DMS114 treated with DMSO at 0.1 percent for 48 hours (cell line): ENCODE data around the gene GMDS.

Experiments
- DNase-seq: peaks from one replicate; lab custom pipeline; 2025; ENCODE audit not compliant: unreplicated experiment; lab: John Stamatoyannopoulos, UW

GMDS gene

DNA sequence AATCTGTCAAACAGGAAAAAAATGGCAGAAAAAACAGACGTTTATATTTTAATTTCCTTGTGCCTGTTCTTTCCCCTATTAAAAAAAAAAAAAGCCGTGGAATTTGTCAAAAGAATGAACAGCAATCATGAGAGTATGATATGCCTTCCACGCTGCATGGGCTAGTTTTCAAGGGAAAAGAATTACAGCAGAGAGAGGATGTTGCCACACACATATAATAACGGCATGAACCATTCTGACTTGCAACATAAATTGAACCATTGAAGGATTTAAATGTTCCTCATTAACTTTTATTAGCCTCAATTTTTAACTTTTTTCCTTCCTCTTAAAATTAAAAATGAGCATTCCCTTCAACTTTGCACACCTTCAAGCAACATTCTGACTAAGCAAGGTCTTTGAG lies 333.9 kb downstream of the GMDS start:
- DNase-seq, result no peak

DNA sequence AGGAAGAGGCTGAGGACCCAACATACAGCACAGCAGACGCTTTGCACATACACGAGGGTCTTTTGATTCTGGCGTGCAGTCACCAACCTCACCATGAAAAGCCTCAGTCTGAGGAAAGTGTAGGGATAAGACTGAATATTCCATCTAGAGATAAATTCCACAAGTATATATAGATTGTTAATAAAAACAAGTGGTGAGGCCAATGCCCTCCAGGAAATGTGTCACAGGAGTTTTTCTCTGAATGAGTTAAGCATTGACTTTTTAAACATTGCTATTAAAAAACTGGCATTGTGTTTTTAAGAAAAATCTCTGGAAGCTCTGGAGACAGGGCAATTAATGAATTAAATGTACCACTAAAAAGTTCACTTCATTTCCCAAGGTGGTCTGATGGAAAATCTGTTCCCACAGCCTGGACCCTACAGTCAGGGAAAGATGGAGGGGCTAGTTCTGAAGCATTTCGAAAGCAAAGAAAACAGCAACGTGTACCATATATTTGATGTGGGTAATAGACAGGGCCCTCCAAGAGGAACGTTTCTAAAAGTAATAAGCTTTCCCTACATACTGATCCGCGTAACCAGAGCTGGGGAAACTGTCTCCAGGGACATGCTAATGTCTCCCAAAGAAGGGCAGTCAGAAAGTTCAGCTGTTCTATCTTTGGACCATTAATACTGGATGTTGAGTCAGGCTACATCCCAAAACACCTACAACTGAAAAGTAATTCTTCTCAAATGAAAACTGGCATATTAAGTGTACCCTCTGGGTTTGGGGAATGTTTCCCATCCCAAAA lies 334.6 kb downstream of the GMDS start:
- DNase-seq, result no peak

DNA sequence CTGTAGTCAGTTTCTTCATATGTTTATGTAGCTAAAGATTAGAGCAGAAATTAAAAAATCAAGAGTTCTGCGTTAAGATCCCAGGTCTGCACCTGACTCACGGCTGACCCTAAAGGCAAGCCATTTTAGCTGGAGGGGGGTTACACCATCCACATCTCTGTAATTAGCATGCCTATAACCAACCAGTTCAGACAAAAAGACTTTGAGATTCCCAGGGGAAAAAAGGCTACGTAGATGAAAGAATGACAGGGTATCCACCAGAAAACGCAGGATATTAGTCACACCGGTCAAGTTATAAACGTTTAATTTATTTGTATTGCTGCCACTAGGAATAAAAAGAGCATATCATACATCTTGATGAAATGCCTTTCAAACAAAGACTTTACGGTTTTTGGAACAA lies 336.6 kb downstream of the GMDS start:
- DNase-seq, result no peak

DNA sequence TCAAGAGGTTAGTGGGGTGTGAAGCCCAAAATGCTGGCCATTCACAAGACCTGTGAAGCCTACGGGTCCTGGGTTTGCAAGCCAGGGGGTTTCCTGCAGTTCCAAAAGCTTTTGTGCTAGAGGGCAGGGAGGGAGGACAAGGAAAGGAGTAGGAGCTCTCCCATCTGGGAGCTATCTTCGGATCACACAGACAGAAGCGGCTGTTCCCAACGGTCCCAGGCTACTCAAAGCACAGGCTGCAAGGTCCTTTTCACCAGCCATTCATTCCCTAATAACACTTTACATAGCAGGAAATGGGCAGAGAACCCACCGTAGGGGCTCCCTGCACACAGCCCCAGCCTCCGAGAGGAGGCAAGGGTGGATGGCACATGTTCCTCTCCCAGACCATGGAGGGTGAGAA lies 338.8 kb downstream of the GMDS start:
- no peak for DNase-seq

DNA sequence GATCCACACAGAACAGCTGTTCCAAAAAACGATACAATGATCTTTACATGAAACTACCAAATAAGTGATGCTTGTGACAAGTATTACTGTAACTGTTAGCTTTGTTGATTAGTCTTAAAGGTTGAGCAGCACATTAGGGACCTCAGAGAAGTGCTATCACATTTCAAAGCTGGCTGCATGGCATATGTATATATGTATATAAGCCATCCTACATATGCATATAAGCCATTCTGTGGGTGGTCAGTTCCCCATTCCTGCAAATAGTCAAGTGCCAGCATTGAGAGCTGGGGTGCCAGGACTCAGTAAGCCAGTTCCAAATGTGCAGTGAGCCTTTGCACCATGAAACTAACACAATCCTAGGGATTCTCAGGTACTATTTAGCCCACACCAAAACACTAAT lies 339.4 kb downstream of the GMDS start:
- DNase-seq, result no peak

DNA sequence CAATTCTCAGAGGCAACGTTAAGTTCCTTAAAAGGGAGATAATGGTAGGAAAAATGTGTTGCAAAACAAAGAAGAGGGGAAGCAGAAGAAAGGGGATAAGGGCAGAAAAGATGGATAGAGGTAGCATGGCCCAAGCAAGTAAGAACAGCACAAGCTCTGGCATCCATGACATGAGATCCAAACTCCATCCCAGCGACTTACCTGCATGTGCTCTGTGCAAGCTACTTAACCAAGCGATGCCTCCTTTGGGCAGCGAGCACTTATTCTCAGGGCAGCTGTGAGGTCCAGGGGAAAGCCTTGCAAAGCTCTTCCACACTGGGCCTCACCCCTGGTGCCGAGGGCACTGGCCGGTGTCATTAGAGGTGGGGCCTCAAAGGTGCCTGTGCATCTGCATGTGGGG lies 340.5 kb downstream of the GMDS start:
- DNase-seq, result no peak

DNA sequence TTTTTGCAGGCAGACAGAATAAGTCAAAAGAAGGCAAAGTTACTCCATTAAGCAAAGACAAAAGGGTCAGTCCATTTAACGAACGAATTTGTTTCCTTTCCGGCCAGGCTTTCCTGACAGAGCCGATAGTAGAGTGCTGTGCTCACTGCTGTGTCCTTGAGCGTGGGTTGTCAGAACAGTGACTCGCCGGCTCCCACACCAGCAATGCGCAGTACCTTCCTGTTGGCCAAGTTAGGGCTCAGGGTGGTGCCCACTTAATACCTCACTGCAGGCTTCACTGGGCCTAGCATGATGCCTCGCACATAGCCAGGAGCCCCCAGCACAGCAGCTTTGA lies 341.0 kb downstream of the GMDS start:
- no peak for DNase-seq

DNA sequence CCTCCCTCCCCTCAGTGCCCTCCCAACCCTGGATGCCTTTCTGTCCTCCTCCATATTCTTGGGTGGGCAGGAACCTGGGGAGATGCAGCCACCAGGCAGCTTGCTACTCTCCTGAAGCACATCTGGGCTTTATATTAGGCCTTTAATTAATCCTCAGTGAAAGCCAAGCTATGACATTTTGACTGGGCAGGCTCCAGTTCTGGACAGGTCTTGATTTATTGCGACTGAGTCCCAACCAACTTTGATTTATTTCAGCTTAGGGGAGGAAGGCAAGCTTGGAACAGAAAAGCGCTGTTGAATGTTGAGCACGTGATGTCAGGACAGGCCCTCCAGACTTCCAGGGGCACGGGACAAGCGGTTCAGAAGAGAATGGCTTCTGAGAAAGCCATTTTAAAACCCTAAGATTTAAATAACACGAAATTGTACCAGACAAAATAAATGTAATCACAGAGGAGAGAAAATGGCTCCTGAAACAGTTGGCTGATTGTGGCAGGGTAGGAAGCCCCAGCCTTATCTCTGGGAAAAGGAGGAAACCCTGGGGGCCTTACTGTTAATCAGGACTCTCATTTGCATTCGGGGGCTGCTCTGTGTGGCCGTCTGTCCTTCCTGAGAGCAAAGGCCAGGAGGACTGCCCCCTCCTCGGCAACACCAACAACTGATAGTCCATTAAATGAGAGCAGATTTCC lies 341.5 kb downstream of the GMDS start:
- DNase-seq, result no peak

DNA sequence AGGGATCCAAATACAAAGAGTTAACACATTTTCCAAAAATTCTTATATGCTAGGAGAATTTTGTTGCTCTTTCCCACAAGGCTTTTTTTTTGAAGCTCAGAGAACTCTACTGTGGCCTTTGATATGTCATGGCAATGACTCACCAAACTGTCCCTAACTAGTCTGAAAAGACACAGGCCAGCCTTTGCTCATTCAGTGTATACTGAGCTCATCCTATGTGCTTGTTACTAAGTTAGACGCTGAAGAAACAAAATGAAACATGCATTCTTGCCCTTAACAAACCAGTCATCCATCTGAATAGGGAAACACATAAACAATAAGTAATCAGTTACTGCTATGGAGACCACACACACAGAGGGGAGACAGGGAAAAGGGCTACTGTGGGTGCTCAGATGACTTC lies 343.8 kb downstream of the GMDS start:
- no peak for DNase-seq

DNA sequence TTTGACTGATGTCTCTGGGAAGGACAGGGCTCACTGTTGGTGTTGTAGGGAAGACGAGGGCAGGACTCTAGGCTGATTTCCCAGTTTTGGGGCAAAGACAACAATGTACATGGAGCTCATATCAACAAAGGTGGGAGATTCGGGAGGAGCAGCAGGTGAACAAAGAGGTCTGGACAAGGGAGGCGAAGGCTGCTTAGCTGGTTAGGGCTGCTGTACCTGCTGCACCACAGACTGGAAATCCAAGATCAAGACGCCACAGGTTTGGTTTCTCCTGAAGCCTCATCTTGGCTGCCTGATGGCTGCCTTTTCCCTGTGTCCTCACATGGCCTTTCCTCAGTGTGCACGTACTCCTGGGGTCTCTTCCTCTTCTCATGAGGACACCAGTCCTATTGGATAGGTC lies 348.5 kb downstream of the GMDS start:
- DNase-seq, result no peak

DNA sequence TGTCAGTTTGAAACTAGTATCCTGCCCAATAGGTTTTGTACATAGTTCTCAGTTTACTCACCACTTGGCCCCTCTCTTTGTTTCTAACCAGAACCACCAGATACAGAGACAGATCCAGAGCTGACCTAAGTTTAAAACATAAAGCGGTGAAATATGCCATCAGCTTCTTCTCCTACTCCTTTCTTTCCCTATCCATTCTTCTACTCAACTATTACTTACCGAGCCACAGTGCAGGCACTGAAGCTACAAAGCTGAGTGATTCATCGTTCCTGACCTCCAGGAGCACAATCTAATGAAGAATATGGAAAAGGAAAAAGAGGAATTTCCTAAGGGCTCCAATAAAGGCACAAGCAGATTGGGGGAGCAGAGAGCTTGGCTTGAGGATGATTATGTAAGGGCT lies 349.7 kb downstream of the GMDS start:
- no peak for DNase-seq

DNA sequence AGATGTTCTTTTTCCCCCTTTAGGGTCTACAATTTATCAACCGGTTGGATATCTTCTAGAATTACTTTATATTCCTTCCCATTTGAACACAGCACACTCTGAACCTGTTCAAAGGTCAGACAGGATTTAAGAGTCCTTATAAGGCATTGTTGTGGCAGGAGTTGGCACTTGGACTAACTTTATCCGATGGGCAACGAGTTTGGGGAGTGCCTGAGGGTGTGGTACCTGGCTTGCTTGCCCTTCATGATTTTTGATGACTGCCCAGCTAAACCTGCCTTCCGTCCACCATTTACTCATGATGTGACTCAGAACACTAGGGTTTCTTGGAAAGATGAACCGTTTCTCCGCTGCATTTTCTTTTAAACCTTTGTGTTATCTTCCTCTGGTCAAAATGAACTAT lies 350.5 kb downstream of the GMDS start:
- no peak for DNase-seq

DNA sequence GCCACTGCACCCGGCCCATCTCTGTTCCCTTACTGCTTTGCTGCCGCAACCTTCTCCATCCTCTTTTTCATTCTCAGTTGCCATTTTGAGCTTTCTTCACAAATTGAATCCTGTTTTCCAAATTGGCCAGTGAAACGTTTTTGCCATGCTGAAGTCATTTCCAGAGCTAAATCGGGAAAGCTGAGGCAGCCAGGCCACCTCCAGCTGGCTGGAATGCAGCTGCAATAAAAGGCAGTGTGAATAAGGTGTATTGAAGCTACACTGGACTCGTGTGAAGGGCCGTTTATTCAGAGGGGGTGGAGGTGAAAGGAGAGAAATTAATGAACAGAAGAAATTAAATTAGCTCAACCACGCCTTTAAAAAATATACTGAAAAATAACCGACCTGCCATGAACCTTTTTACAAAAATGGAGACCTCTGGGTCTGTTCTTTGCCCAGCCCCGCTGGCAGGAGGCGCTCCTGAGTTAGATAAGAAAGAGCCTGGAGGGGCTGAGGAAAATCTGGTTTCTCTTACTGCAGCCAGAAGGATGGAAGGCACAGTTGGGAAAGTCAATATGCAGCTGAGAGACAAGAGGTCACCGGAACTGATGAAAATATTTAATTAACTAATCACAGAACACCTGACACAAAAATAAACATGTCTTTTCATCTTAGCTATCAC lies 351.8 kb downstream of the GMDS start:
- DNase-seq, result no peak

DNA sequence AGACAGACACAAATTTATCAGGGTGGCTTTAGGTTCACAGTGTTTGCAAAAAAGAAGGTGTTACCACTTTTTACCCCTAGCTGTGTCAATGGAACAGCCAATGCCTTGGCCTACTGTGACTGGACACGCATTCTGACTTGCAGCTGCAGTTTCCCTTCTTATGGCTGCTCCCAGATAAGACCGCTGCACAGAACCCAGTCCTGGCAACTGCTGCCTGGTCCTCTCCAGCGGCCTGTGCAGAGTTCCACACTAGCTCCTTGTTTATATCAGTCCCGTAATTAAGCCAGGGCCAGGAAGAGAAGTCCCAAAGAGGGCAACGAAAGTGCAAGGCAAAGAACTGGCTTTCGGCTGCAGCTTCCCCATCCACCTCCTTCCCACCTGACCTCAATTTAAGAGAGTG lies 352.7 kb downstream of the GMDS start:
- no peak for DNase-seq

DNA sequence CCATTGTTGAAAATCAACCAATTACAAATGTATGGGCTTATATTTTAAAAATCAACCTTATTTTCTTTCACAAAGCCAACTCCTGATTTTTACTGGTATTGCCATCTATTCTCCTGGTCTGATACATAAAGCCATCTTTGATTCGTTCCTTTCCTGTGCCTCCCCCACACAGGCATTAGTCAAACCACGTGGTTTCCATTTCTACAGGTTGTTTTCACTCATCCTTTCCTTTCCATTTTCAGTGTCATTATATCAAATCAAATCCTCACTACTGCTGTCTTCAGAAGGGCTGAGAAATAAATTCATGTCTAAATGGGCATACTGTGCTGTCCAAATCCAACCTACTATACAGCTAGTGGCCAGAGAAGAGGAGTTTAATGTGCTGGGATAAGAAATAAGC lies 354.4 kb downstream of the GMDS start:
- no peak for DNase-seq

DNA sequence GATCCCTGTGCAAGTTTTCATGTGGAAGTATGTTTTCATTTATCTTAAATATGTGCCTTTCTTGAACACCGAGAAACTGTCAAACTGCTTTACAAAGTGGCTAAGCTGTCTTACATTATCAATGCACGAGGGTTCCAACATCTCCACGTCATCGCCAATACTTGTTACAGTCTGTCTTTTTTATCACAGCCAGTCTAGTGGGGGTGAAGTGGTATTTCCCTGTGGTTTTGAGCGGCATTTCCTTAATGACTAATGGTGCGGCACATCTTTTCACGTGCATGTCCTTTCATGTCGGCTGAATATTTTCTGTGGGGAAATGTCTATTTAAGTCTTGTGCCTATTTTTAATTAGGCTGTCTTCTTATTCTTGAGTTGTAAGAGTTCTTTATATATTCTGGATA lies 355.3 kb downstream of the GMDS start:
- no peak for DNase-seq

DNA sequence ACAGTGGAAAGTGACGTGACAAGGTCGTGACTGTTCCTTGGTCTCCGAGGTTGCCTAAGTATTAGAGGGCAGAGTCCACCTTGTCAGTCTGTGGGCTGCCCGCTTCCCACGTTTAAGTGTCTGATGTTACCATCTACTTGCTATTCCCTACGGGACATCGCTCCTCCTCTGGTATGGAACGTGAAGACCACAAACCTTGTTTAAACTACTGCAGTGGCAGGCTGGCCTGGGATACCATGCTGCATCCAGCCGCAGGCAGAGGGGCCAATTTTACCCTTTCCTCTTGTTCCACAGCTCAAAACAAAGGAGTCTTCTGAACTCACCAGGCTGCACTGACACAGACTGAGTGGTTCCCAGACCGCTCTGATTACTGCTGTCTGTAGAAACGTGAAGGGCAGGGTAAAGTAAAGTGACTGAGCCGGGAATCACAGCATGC lies 359.8 kb downstream of the GMDS start:
- DNase-seq, result no peak

DNA sequence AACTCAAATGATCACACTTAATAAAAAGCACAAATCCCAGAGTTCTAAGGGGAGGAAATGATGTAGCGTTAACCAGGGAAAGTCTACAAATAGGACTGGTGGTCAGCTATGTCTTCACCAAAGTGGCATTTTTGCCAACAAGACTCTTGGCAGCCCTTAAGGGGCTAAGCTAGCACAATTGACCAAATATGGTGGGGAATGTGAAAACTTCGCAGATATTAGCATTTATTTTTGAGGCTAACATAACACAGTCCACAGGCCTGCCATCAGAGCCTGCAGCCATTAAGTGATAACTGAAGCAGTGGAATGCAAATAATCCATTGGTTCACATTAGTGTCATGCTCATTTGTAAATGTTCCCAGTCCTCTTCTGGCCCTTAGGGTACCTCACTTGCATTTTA lies 361.1 kb downstream of the GMDS start:
- DNase-seq, result no peak

DNA sequence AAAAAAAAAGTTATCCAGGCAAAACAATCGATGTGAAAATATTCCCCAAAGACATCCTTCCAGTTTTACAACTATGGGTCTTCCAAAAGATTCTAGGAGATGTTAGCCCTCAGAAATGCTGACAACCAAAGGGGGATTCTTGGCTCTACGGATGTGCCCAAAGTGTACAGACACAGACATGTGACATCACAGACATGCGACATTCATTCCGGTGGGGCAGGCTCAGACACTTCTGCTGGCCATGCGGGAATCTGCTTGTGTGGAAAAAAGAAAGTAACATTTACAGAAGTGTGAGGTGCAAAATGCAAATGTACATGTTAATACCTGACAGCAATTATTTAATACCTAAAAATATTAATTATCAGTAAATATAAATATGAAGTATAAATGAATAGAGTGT lies 367.1 kb downstream of the GMDS start:
- DNase-seq, result no peak

DNA sequence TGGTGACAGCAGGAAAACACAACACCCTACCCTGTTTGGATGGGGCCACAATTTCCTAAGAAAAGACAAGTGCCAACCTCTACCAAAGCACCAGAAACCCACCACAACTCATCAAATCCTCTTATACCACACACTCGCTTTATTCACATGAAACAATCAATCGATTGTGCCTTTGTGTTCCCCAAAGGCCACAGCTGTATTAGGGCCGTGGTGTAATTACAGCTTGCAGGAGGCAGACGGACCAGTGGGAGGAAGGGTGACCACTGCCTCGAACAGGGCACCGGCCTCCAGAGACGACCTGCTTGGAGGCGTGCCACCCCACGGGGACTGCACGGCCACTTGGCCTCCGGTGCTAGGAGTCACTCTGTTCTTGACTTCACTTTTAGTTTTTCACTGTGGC lies 371.6 kb downstream of the GMDS start:
- DNase-seq, result no peak

DNA sequence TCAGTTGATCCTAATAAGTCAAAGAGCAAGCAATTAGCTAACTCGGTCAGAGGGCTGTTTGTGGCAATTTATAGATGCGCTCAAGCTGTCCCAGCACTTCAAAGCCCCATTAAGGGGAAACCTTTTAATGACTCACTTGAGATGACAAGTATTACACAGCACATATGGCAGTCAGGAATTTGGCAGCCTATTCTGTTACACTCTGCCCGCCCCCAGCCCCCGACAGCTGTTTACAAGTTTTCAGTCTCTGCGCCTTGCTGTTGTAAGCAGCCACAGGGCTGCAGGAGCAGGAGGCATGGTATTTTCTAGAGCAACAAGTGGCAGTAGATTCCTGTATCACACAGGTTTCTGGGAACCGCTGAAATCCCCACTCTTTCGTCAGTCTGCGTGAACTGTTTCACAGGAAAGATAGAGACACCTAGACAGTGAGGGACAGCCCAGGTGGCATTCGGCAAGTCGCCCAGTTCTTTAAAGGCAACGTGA lies 372.7 kb downstream of the GMDS start:
- DNase-seq, result no peak

DNA sequence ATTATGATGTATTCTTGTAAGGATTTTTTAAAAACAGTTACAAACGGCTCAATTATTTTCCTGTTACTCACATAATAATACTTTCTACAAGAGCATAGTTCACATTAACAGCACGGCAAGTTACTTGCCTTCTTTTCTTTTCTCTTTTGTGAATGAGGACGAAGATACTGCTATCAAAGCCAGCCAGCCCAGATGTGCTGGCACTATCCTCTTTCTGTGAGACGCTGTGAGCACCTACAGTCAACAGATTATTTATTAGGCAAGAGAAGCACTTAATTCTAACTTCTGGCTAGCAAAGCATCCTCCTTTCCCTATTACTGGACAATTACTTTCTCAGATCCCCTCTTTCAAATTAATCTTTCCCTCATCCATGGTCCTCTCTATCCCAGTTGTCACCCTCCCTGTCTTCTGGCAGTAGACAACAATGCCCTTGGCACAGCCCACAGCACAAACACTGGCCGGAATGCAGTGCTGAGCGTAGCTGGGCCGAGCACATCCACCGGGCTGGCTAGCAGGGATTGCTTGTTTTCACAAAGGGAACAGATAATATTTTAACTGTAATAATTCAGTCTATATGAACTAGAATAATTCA lies 373.6 kb downstream of the GMDS start:
- no peak for DNase-seq
